Measurements from ENCODE around the gene KLRG1.

GRCh38 chr12:8960176-8960575 is 29.2 kb upstream of the KLRG1 start:
- no peak for TF ChIP-seq POLR2A (IDR thresholded peaks at IDR 0.05)
- no peak for TF ChIP-seq CTCF (IDR thresholded peaks at IDR 0.05)
